Measurements from ENCODE around the gene CARMIL1. TPM values are rescaled to one million over a fixed set of nuclear protein-coding genes. Genes with fewer than 3 reads are reported as not detected.
A peak's percentile ranks its signal among the peaks of the same experiment; 100 is the strongest.

The CARMIL1 gene
- total and polyA plus RNA-seq, 2 of the 8 experiments (the other 6 are each of a cell fraction or from before 2014, with no cell fraction given) = 20.3 to 40.4 TPM

GRCh38 chr6:25401711-25402110 is 122.5 kb downstream of the CARMIL1 start:
- TF ChIP-seq POU5F1 (IDR thresholded peaks at IDR 0.05; ENCODE audit: low read depth, low read length) (0 out of 2 replicates have a peak, but pooled peaks have one; percentile 22), CTBP2 (IDR thresholded peaks at IDR 0.05; ENCODE audit: borderline replicate concordance, insufficient read depth, insufficient read length, low read length) (no peak)
- no peak overlapping the region for H3K18ac ChIP-seq (ENCODE audit: extremely low read depth, low read length)
- H3K4me1 ChIP-seq (replicated peaks in 1 of 4; ENCODE audit: control insufficient read depth in 3 of 4, insufficient read depth in 4 of 4, low read length in 3 of 4) = peaks cover 0 to 21% (median 14%) of the 10 kb centered on the region in 4 experiments; a peak in 6 of 7 replicates
- no peak overlapping the region for H2BK5ac ChIP-seq (ENCODE audit: low read depth, low read length)
- no peaks in the 10 kb centered on the region for H3K23me2 ChIP-seq (ENCODE audit: low read depth, low read length)
- no peak overlapping the region for H2BK12ac ChIP-seq (ENCODE audit: low read depth, low read length)
- peaks cover 0 to 93% of the 10 kb centered on the region in 2 experiments; a peak in 3 of 4 replicates for H3K79me2 ChIP-seq (ENCODE audit: control insufficient read depth in 1 of 2, insufficient read depth in 2 of 2, low read length in 2 of 2)
- DNase-seq (ENCODE audit: low read depth in 1 of 2, low spot score in 2 of 2) (no peak), FAIRE-seq (no peak)
- H4K91ac ChIP-seq (replicated peaks; ENCODE audit: insufficient read length, low read length) = no peak overlapping the region
- no peak overlapping the region for H3K4me3 ChIP-seq (ENCODE audit: extremely low read depth in 1 of 4, insufficient read depth in 2 of 4, low read depth in 3 of 4, low read length in 4 of 4)
- no peaks in the 10 kb centered on the region for H3K27me3 ChIP-seq (replicated peaks in 1 of 4; ENCODE audit: control insufficient read depth in 3 of 4, extremely low read depth in 1 of 4, insufficient read depth in 3 of 4, low read length in 3 of 4)
- no peak overlapping the region for H3K27ac ChIP-seq (ENCODE audit: low read depth, low read length)
- no peak overlapping the region for H3K9ac ChIP-seq (replicated peaks in 1 of 4; ENCODE audit: extremely low read depth in 1 of 4, low read depth in 3 of 4, low read length in 3 of 4)
- H3K4me2 ChIP-seq (ENCODE audit: insufficient read depth in 1 of 2, low read depth in 2 of 2, low read length in 2 of 2) = no peak overlapping the region
- 91% methylated on average over 5 of the region's 5 CpGs; no CpG with 5 or more reads in 1 of the 2 experiments for WGBS, 2 experiments (ENCODE audit: extremely low coverage in 1 of 2, insufficient coverage in 1 of 2, insufficient read length in 1 of 2, insufficient replicate concordance in 2 of 2, low coverage in 1 of 2, low lambda C conversion rate in 2 of 2, missing lambda C conversion rate in 1 of 2)
- H2BK120ac ChIP-seq (replicated peaks; ENCODE audit: low read depth, low read length) = no peak overlapping the region
- no peak overlapping the region for H2AK5ac ChIP-seq (ENCODE audit: low read depth, low read length)
- no peaks in the 10 kb centered on the region for H3K36me3 ChIP-seq (ENCODE audit: control insufficient read depth in 2 of 4, insufficient read depth in 4 of 4, low read length in 3 of 4)
- H3K9me3 ChIP-seq (ENCODE audit: insufficient read depth in 2 of 2, low read depth in 1 of 2, low read length in 1 of 2) = no peaks in the 10 kb centered on the region
- H3K14ac ChIP-seq (ENCODE audit: insufficient read length) = no peak overlapping the region
- no peak overlapping the region for H2BK20ac ChIP-seq (ENCODE audit: low read length)
- H3K79me1 ChIP-seq (ENCODE audit: low read depth, low read length) = peaks cover 5% of the 10 kb centered on the region
- H4K5ac ChIP-seq (ENCODE audit: insufficient read length, low read depth, low read length) = no peak overlapping the region
- no peak overlapping the region for H3K23ac ChIP-seq (ENCODE audit: insufficient read length)
- CTCF ChIA-PET (ENCODE audit: partially characterized antibody) = no interaction called here
- POLR2A ChIA-PET (ENCODE audit: partially characterized antibody) = no interaction called here
- H3K56ac ChIP-seq (replicated peaks; ENCODE audit: insufficient read length, low read depth, low read length) = no peak overlapping the region
- H3K4ac ChIP-seq (replicated peaks; ENCODE audit: insufficient read length, low read depth, low read length) = no peak overlapping the region
- H4K8ac ChIP-seq (ENCODE audit: extremely low read depth, insufficient read depth, low read length) = no peak overlapping the region
- no peak overlapping the region for H2BK15ac ChIP-seq (ENCODE audit: low read length)
- no peak overlapping the region for H2AFZ ChIP-seq (ENCODE audit: low read length)
- H4K20me1 ChIP-seq (replicated peaks in 1 of 2; ENCODE audit: control insufficient read depth in 1 of 2, insufficient read depth in 2 of 2, low read length in 2 of 2) = peaks cover 0 to 4% of the 10 kb centered on the region in 2 experiments

Data from H1 (cell line).